Esophagus muscularis mucosa (tissue), 4 donors: ENCODE measurements around the gene DHRS3.

Source experiments
- CTCF ChIP-seq, 3 experiments: fragments of 200-600 bp in 2 of 3; fragments of 450-650 bp in 1 of 3; sonication (generic) in 2 of 3; IDR thresholded peaks; one replicate each; pipeline ENCODE4 v1.5.1; 2017 to 2019; ENCODE audit warnings: antibody characterized with exemption in 3 of 3, mild to moderate bottlenecking in 2 of 3, moderate library complexity in 1 of 3
- EP300 ChIP-seq: sonication (generic); formaldehyde crosslinking; IDR thresholded peaks from one replicate; pipeline ENCODE4 v1.6.1; 2017; ENCODE audit warnings: antibody characterized with exemption
- POLR2A ChIP-seq: fragments of 450-650 bp; IDR thresholded peaks from one replicate; pipeline ENCODE4 v1.6.1; 2017; ENCODE audit warnings: antibody characterized with exemption, moderate library complexity, mild to moderate bottlenecking, low read depth
- POLR2AphosphoS5 ChIP-seq, 2 donors: sonication (generic); formaldehyde crosslinking; IDR thresholded peaks; one replicate each; pipeline ENCODE4 v1.6.1; 2017; ENCODE audit warnings: antibody characterized with exemption in 2 of 2

- TF ChIP-seq POLR2A (no peak), CTCF (IDR thresholded peaks at IDR 0.05) (no peak), POLR2AphosphoS5 (IDR thresholded peaks at IDR 0.05) (no peak), EP300 (no peak)
These were observed 12.2 kb upstream of the DHRS3 start for GRCh38 chr1:12629985-12630760.
